Measurements from ENCODE around the gene GJC2.

The GJC2 gene

DNA sequence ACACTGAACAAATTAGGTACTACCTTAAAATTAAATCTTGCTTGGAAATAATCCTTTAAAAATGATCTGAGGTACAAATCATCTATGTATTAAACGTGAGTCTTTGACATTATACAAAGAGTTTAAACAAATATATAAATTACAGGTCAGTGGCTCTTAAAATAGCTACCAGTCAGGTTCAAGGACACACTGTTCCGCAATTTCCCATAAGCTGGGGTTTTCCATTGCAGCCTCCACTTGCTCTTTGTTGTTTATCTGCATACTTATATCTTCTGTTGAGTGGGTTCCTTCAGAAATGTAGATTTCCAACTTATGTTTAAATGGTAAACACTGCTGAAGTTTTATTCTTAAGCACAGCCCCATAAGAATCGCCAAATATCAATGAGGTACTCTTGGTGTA lies 34.9 kb upstream of the GJC2 start:
- DNase-seq = no peak

DNA sequence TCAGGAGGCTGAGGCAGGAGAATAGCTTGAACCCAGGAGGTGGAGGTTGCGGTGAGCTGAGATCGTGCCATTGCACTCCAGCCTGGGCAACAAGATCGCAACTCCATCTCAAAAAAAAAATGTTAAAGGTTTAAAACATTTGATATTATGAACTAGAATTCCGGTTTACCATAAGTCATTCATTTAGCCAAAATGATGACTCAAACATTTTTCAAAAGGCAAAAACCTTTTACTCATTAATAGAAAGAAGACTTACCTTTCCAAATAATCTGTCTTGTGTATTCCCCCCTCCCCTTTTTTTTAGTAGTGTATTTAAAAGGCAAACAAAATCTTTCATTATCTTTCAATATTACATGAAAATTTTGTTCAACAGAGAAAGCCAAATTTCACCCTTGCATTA lies 32.4 kb upstream of the GJC2 start:
- DNase-seq = no peak

DNA sequence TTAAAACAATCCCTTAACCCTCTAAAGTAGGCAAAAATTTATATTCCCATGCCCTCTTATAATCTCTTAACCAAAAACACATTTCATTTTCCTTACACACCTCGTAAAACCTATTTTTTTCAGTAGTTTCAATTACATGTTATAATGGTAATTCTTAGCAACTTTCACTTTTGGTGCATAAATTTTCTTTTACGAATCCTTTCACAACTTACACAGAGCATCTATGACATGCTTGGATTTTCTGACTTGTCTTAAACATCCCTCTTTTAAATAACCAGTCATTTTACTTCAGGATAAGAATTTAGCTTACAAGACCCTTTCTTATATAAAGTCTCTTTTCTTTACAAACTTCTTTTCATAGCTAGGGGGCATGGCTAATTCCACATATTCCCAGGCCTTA lies 31.7 kb upstream of the GJC2 start:
- no peak for DNase-seq

DNA sequence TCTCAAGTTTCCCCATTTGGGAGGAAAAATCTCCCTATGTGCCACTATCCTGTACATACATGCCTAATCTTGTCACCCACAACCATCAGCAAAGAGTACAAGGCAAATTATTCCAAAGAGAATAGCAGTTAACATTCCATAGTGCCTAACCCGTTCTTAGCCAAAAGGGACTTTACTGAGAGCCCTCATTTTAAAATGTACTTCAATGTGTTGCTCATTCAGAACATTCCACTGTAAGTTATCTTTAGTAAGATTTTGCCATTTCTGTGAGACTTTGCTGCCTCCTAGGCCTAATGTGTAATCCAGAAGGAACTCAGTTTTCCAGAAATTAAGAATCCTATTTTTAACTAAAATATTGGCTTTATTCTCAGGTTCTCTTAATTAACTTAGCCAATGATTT lies 29.4 kb upstream of the GJC2 start:
- no peak for DNase-seq

DNA sequence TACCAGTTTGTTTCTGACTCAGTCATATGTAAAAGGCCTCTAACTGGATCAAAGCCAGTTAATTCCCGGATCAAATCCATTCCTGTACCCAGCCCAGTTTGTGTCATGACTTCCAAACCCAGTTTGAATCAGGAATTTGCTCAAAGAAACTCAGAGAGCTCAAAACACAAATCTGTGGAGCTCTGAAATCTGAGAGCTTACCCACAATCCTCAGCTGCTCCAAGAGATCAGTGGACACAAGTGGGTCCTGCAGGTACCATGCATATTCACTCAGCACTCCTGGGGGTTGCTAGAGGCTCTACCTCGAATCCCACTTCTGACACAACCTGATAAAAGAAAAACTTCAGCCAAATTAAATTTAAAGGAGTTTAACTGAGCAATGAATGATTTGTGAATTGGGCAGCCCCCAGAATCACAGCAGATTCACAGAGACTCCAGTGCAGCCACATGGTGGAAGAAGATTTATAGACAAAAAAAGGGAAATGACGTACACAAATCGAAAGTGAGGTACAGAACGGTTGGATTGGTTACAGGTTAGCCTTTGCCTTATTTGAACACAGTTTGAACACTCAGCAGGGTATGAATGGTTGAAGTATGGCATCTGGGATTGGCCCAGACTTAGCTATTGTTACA lies 28.8 kb upstream of the GJC2 start:
- no peak for DNase-seq

DNA sequence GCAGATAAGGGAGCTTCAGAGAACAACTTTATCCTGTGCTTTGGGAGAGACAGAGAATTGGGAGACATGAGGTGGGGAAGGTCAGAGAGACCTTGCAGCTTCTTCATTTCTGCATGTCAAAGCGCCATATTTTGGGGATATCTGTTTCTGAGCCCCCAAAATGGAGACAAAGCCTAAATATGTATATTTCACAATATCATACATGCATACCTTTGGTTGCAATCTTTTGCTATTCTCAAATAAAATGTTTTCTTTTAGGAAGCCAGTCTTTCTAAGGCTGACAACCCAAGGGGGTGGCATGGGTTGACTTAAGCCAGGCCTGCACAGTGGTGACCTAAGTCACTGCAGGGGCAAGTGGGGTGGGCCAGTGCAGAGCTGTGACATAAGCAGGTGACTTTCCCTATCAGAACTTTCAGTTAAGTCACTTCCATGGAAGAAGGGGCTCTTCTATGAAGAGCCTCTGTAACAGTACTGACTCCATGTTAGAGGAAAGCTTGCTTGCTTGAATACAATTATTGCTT lies 26.7 kb upstream of the GJC2 start:
- no peak for DNase-seq

DNA sequence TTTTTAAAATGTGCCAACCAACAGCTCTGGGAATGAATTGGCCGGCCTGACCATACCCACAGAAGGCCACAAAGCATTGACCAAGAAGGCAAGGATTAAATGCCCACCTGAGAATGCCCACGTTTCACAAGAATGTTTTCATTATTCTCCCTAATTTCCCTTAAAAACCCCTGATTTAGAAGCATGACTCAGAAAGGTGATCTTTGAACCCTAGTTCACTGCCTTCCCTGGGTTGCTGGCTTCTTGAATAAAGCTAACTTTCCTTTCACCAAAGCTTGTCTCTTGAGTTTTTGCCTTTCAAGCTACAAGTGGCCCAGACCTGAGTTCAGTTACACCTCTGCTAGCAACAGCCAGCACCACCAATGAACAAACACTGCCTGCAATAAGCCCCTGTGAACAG lies 26.2 kb upstream of the GJC2 start:
- DNase-seq = no peak

DNA sequence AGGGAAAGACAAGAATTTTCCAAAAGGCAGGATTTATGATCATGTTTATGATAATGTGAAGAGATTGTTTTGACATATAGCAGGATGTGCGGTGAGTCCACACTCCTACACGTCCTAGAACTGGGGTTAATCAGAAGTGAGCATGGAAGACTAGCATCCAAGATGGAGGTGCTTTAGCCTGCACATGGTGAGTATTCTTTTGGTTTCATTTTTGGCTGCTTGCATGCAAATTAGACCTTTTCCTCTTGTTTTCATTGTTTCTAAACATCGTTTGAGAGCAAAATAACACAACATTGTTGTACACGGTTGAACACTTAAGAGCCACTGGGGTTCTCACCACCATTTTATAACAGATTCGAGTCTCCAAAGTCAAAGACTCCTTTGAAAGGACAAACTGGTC lies 24.5 kb upstream of the GJC2 start:
- no peak for DNase-seq

DNA sequence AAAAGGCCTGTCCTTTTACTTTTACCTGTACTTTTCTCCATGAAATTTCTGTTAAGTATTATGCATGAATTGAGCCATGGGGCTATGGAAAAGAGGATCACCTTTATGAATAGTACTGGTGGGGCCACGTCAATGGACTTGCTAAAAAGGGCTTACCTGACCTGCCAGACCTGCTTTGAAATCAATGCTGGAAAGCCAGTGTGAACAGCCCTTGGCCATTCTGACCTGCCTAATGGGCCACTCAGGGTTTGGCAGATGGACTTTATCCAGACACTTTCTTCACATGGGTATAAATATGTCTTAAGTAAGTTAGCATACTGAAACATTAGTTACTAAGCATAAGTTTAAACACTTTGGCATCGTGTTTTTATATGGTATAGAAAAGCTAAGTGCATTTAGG lies 18.0 kb upstream of the GJC2 start:
- no peak for DNase-seq

DNA sequence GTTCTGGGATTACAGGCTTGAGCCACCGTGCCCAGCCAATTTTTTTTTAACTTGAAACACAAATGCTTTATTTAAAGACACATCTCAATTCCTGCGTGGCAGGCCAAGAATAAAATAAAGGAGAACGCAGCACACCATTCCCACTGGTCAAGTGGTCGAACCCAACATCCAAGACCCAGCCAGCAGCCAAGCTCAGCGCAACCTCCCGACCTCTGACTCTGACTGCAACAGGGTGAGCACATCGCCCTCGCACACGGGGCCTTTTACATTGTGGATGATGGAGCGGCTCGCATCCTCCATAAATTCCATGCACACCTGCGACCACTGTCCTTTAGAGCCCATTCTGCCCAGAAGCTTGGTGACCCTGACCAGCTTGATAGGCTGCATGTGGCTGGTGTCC lies 15.1 kb upstream of the GJC2 start:
- no peak for DNase-seq

DNA sequence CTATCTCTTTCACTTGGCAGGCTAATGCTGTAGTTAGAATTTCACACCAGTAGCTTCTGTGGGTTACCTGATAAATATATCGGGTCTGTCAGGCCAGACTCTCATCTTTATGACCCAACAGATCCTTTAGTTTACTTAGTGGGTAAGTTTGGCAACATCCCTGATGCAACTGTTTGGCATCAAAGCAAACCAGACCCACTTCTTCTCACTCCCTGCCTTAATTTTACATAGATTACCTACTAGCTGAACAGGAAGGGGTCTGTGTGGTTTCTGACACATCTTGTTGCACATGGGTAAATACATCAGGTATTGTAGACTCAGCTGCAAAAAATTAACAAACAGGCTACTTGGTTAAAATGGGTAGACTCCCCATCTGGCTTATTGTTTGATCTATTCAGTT lies 12.8 kb upstream of the GJC2 start:
- DNase-seq = no peak

DNA sequence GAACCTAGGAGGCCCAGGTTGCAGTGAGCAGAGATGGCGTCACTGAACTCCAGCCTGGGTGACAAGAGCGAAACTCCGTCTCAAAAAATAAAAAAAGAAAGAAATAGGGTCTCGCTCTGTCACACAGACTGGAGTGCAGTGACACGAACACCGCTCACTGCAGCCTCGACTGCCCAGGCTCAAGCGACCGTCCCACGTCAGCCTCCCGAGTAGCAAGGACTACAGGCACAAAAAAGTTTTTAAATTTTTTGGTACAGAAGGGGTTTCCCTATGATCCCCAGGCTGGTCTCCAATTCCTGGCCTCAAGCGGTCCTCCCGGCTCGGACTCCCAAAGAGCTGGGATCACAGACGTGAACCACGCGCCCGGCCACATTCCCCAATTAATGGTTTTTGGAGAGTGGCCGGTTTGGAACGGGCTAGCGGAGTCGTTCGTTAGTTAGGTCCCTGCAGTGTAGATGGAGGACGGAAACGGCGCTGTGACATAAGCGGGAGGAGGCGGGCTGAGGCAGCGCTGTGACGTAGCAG lies 10.3 kb upstream of the GJC2 start:
- DNase-seq = no peak

DNA sequence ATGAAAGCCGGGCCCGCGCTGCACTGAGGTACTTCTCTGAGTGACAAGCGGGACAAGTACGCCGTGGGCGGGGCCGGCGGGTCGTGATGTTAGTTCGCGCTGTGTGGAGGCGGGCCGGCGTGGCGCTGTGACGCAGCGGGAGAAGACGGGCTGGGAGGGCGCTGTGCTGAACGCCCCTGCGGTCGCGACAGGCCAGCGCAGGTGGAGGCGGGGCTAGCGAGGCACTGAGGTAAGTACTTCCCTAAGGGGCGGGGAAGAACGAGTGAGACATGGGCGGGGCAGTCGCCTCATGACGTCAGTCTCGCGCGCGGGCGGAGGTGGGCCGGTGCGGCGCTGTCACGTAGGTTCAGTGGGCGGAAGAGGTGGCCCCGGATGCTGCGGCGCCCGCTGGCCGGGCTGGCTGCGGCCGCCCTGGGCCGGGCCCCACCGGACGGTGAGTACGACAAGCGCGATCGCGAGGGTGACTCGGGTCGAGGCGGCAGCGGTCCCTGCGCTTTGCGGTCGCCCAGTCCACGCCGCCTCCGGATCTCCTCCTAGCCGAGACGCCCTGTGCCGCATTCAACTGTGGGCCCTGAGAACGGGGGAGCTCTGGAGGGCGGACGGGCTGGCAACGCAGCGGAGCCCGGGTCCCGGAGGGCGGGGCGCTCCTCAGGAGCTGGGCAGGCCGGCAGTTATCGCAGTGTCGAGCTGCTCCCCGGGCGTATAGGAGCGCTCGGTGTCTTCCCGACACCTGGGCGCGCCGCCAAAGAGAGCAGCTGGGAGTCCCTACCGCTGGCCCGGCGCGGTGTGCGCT lies 9.6 kb upstream of the GJC2 start, which contains the start of gene GUK1:
Gene GUK1 (plus strand): TSS at position 349 of the 793 bp plus-strand sequence. CDS start 24 bp downstream, at position 373.
- DNase-seq = peak; percentile 100

DNA sequence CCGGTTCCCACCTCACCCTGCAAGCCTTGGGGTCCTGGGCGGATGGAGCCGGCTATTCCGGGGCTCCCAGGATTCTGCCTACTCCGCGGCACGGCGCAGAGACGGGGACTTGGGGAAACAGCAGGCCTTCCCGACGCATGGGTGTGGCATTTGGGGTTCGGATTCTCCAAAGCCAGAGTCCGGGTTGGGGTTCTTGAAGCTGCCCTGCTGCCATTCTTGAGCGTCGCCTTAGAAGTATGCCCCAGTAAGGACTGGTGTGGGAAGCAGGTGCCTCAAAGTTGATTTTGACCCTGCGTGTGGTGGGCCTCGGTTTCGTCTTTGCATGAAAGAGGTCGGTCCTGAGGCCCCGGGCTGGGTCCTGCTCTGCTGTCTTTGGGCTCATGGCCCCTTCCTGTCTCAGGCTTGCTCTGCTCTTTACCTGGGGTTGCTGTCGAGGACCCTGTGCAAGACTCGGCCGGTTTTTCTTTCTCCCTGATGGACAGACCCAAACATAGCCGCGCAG lies 9.0 kb upstream of the GJC2 start:
- peak in 1 of 4 experiments; percentile 24 for DNase-seq

DNA sequence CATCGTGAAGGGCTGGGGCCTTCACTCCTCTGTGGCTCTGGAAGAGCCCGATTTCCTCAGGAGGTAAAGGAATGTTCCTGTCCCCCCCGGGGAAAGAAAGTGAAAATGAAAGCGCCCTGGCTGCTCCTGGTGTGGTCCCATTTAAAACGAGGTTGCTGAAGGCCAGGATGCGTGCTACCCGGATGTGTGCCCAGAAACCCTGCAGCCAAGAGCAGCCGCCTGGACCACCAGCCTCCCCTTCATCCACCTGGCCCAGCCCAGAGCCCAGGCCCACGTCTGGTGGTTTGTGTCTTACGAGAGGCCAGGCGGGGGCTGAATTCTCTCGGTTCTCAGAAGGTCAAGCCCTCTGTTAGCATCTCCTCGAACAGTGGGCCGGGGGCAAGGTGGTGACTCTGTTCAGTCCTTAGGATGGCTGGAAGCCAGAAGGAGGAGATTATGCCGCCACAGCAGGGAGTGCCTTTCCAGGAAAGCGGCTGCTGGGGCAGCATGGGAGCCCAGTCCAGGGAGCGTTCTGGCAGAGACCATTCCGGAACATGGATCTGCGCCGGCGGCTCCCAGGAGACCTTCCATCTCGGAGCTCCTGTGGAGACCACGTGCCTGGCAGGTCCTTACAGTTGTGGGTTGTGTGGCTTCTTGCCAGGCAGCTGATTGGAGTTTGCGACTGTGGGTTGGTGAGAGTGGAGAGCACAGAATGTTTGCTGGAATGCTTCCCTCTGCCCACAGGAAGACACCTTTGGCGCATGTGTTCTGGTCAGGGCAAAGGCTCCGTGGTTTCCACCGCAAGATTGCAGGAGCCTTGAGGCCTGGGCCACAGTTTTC lies 8.3 kb upstream of the GJC2 start:
- peak in 2 of 4 experiments; percentile 16 to 24 for DNase-seq

DNA sequence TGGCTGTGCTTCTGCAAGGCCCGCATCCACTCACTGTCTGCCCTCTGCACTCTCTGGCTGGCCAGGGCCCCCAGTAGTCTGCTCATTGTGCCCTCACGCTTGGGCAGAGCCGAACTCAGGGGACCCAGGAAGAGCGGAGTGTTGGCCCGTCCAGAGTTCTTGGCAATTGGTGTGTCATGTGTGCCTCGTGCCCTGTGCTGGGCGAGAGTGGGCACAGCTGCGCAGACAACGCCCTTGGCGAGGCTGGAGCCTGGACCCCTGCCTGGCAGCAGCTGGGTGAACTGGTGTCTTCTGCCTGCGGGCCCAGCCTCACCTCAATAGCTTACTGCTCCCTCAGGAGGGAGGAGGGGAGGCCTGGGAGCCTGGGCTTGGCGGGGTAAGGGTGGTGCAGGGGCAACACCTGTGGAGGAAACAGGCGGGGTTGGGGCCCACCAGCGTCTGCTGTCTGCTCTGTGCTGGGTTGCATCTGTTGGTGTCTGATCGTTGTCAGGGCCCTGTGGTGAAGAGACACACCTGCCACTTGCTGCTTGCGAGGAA lies 7.5 kb upstream of the GJC2 start:
- DNase-seq = no peak

DNA sequence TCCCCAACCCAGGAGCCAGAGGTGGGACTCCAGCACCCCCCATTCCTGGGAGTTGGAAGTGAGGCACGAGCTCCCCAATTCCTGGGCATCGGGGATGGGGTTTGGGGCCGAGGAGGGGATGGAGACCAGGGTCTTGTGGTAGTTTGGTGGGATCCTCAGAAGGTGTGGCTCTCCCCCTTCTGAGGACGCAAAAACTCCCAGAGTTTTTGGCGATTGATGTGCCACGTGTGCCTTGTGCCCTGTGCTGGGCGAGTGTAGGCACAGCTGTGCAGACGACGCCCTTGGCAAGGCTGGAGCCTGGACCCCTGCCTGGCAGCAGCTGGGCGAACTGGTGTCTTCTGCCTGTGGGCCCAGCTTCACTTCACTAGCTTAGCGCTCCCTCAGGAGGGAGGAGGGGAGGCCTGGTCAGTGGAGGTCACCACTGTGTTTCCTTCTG lies 7.0 kb upstream of the GJC2 start:
- no peak for DNase-seq

DNA sequence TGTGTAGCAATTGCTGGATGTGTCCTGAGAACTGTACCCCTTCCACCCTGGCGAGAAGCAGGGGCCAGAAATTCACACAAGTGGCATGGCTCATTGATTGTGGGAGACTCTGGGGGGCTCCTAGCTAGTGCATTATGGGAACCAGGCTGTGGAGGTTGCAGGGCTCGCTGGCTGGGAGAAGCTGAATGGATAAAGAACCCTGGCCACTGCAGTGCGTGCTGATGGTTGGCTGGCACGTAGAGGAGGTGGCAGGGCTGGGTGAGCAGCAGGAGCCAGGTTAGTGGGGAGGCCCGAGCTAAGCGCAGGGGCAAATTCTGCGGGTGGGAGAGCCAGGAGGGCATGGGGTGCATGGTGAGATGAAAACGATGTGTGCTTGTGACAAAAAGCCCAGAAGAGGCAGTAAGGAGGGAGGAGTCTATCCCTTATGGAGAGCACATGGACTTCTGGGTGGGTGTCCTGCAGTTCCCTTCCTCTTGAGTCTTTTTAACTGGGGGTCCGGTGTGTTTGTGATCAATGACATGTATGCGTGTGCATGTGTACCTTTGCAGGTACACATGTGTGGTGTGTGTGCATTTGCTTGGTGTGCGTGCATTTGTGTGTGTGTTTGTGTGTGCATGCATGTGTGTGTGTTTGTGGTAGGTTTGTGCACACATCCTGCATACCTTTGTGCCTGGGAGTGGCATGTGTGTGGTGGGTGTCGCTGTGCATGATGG lies 6.1 kb upstream of the GJC2 start:
- no peak for DNase-seq

DNA sequence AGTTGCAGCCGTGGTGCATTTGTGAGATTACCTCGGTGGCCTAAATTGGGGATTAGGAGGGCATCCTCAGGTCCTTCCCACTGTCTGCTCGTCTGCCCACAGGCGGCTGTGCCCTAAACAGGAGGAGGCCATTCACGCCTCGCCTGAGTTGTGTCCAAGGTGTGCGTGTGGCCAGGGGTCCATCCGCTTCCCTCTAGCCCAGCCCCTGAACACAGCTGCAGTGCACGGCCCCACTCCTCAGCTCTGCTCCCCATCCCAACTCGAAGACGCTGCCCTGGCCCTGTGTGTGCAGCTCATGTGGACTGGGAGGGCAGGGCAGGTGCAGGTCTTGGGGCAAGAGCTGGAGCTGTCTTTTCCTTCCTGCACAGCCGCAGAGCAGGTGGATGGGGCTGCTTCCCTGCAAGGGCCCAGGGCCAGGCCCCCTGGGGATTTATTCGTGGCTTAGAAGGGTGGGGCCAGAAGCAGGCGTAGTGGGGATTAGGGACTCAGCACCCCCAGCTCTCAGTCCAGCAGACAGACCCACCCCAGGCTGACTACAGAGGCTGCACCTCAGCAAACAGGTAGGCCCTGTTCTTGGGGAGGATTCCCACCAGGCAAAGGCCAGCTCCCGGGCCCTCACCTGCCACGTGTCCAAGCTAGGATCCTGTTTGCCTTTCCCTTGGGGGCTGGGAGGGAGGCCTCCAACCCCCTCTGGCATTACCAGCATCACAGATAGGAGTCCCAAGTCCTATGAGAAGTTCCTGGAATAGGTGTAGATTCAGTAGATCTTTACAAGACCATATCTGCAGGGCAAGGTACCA lies 5.3 kb upstream of the GJC2 start:
- DNase-seq = no peak

DNA sequence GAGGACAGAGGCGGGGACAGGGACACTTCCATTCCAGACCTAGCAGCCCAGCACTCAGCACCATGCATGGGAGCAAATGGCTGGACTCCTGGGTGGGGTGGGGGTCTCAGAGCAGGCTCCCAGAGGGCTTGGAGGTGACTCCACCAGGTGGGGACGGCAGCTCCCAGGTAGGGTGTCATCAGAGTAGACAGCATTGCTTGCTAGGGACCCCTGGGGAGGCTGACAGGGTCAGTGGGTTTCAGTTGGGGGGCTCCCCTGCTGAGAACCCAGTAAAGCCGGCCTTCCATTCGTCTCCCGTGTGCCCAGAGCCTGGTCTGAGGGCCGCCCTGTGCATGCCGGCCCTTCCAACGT lies 4.8 kb upstream of the GJC2 start:
- DNase-seq = no peak
